Femur (tissue), 1 donor: ENCODE measurements around the gene CADM1.

Experiments
- DNase-seq: peaks from one replicate; pipeline ENCODE4 v3.0.0-alpha.2; 2017

CADM1 gene

DNA sequence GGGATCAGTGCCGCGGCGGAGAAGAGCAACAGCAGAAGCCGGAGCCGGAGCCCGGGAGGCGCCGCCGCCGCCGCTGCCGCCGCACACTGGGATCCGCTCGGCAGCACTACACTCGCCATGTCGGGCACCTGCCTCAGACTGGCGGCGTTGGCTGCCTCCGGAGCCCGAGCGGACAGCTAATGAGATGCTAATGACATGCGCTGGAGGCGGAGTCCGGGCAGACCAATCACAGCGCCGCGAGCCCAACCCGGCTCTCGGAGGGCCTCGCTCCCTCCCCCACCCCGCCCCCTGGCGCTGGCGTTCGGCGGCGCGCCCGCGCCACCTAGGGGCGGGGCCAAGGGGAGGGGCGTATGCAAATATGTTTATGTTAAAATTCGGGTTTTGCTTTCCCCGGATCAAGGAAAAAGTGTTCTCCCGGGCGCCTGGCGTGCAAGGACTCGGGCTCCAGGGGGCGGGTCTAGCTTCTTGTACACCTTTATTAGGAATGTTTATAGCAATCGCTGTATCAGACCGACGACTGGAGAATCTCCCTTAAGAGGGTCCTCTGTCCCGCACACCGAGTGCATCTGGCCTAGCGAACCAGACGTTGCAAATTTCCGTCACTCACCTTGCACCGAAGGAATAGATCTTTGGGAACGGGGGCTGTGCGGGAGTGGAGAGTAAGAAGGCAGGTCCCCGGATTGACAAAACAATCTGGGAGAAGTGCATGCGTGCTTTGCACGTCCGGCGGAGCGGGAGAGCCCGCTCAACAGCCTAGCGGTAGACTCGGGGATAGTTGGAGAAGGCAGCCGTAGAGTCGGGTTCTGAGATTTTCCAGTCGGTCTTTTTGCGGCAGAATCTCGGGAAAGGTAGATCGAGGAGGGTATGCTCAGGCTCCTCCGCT is at the start of gene CADM1:
Gene CADM1, minus strand, starts transcription at position 140 of the 883 bp plus-strand sequence.
- peak; percentile 97 for DNase-seq

- no peak for DNase-seq
Measured at GRCh38 chr11:115552773-115553438, 48.7 kb upstream of the CADM1 start.

DNA sequence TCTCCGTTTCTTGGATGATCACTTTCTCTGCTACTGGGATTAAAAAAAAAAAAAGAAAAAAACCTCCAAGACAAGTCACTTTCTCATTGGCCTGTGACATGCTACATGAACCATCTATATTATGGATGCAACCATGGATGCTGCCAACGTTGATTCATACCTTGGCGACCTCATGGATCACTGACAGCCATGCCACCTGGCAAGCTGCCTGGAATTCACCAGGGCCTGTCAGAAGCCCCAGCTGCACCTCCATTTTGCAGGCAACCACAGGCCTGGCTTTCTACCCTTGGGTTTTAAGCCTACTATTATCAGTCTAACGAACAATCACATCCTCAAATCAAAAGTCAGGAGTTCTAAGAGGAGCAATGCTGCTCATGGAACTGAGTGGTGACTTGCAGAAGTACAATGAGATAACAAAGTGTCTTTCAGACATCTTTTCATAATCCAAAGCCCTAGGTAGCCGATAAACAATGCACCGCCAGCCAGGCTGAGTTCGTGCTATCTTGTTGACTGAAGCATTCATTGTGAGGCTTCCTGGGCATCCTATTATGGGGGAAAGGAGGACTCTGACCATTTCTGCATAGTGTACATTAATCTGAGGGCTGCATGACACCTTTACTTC is 48.0 kb upstream of the CADM1 start:
- no peak for DNase-seq

DNA sequence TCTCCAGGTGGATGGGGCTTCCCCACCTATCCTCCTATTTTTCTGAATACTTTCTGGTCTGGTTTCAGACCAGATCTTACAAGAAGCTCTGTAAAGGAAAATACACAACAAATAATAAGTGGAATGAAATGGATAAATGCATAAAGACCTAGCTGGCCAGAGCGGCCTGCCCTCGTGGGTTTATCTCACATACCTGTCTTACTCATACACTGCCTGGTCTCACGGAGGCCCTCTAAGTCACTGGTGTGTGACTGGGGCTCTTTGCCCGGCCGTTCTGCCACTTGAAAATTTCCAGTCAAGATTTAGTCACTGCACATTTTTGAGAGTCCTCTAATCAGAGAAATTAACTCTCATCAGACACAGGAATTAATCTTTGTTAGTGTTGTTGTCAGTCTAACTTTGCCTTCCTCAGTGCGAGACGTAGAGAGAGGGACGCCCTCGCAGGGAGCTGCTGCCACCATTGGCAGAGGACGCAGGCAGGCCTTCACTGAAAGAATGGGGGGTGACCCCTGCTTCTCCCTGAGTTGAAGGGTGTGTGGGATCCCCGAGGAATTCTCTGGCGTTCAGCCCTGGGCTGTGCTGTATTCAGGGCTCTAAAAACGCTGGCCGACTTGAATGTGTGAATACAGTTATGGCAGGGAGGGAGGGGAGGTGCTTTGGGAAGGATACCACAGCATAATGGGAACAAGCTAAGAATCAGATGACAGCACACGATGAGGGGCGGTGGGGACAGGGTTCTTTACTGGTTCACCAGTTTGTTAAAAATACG is 46.3 kb upstream of the CADM1 start:
- DNase-seq: no peak

DNA sequence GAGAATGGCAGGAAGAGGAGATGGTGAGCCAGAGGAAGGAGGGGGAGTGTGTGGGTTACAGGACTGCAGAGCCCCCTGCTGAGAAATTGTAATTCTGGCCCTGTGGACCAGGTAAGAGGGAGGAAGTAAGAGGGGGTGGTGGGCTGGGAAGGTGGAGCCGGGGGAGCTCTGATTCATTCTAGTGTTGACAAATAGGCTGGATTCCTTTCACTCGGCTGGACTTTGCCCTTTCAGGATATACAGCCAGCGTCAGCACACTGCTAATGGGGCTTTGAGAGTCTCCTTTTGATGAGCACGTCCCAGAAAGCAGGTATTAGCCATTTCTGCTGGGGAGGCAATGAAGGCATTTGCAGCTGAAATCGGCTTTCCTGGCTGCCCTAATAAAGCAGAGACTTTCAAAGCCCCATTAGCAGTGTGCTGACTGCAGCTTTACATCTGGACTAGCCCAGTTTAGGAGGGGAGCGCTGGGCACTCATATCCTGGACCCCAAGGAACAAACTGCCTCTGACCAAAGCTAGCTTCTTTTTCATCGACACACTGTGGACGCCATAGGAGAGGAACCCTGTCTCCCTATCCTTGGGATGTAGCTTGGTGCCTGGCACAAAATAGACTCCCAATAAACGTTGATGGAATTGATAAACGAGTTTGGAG is 44.8 kb upstream of the CADM1 start:
- no peak for DNase-seq

DNA sequence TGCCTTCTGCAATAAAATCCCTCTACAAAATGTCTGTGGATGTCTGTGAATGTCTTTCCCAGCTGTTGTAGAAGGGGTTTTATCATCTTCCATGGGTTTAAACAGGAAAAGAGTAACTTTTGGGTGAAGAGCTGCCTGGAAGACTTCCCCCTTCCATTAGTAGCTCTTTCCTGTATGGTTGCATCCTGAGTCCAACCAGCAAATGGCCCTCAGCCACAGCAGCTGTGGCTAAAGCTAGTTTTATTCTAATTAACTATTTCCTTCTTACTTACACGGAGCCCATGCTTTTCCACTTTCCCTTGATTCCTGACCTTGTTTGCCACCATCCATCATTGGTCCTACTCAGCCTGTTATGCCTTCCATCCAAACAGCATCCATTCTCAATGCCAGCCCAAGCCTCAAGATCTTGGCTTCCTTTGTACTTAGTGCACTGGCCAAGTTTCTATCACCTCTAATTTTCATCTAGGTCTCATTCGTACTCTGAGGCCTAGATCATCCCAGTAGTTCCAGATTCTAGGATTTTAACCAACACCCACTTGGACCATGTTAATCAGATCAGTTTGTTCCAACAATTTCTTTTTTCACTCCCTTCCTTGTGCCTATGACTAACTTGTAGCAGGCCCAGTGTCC is 41.5 kb upstream of the CADM1 start:
- peak; percentile 39 for DNase-seq

- no peak for DNase-seq
Measured at GRCh38 chr11:115544422-115544948, 40.3 kb upstream of the CADM1 start.

DNA sequence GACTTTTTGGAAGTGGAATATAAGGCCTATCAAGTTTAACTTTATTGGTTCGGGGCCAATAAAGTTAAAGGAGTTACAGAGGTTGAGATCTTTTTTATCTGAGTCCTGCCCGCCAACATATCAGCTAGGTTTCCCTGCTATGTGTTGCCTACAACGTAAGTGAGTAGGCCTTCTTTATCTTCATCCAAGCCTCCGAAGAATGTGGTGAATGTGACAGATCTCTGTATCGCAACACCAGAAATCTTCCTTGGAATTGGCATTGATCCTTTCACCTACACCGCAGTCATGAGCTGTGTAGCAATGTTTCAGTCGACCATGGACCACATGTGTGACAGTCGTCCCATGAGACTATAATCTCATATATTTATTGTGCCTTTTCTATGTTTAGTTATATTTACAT is 37.3 kb upstream of the CADM1 start:
- DNase-seq: no peak

DNA sequence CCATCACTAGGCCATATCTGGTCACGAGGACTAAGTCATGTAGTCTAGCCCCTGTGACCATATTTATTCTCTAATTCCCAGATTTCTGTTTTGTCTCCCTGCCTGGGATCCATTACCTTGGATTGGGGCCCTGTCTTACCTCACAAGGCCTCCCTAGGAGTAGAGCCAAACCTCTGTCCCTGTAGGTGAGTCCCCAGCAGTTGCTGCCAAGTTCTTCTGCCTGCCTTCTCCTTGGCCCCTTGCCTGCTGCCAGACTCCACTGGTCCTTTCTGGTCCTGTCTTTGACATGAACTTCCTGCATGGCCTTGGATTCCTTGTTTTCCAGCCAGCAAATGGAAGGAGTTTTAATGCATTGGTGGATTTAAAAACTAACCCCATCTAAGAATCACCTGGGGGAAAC is 35.6 kb upstream of the CADM1 start:
- no peak for DNase-seq

DNA sequence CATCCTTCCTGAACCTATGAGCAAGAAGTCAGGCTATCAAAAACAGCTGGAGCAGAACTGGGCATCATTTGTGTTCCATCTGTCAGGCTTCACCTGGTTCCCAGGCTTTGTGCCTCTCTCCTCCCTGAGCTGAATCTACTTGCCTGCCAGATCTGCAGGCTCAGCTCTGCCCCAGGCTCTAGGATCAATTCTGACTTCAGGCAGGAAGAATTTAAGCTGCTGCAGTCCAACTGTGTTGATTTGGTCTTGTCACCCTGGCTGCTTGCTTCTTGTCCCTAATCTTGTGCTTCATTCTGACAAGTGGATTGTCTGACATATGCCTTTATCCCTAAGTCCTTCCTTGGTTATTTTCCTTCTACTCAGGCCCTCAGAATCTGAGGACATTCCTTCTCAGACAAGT is 31.6 kb upstream of the CADM1 start:
- DNase-seq: no peak

DNA sequence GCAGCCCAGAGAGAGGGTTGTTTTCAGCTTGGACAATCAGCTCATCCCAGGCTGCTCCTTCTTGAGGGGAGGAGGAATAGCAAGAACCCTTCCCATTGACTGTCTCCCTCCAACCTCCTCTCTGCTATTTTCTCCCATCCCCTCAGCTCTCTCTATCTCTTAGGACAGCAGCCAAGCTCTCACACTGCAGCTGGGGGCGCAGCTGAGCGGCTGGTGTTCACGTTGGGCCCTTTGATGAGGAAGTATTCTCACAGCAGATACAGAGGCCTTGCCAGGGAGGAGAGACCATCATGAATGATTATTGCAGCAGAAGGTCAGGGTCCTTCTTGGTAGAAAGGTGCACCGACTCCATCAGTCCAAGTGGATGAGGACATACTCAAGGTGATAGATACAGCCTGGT is 26.5 kb upstream of the CADM1 start:
- no peak for DNase-seq

GRCh38 chr11:115528225-115528624 is 24.0 kb upstream of the CADM1 start:
- DNase-seq: no peak

DNA sequence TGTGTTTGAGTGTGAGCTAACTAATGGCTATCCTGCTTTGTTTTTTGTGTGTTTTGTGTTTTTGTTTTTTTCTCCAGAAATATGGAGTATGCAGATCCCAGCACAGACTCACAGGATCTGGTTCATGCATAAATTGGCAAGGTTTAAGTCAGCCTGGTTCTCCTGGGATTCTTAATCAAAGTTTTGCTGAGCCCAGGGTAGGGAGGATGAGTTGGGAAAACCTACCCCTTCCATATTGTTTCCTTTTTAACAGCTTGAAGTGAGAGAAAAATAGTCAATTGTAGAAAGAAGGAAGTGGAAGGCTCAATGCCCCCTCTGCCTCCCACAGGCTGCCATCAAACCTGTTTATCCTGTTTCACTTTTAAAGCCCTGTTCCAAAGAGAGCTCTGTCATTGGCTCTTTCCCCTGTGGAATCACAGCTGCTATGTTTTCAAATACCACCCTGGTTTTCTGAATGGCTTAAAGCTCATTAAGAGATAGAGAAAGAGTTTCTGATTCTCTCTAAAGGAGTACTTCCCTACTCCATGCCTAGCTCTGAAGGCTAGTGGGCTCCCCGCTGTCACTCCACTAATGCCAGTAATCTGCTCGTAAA is 23.4 kb upstream of the CADM1 start:
- no peak for DNase-seq

- no peak for DNase-seq
Measured at GRCh38 chr11:115525531-115526006, 21.4 kb upstream of the CADM1 start.

DNA sequence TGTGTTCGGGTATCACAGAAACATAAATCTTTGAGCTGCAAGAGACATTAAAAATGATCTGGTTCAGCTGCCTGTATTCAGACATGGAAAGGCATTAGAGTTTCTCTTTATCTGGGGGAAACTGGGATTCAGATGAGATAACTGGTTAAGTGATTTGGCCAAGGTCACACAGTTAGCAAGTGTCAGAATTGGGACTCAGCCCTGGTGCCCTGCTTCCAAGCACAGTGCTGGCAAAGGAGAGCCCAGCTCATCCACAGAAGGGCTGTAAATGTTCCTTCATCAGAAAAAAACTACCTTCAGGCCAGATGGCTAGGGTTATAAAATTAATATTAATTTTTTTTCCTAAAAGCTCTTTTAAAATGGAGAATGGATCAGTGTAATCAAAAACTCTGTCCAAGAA is 20.4 kb upstream of the CADM1 start:
- DNase-seq: no peak

GRCh38 chr11:115523727-115524399 is 19.6 kb upstream of the CADM1 start:
- DNase-seq: no peak

DNA sequence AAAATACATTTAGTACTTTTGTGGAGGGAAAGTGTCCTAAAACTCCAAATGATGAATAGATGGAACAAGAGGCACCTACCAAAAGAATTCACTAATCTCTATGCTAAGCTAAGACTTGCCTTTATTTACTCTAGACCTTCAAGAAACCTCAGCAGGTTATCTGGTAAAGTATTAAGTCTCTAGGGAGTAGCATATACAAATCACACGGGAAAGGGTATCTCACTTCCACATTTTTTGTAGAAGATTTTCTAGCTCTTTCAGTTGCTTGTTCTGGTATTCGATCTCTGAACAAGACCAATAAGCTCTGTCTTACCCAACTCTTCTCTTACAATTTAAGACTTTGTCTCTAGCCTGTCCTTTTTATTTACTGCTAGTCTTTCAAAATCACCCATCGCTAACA is 18.1 kb upstream of the CADM1 start:
- no peak for DNase-seq

DNA sequence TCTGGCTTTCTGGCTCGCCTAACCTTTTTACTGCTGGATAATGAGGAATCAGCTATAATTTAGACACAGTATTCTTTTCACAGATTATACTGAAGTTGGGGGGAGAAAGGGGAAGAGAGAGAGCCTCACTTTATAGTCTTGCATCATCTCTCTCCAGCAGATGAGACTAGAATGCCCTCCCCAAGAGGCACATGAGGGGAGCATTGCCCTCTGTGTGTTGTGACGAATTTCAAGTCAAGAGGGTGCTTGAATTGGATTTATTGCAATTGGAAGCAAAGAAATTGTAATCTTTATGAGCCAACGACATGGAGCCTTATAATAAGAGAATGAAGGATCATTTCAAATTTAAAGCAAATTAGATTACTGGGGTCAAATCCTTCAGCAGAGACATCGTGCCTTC is 17.6 kb upstream of the CADM1 start:
- DNase-seq: no peak

- DNase-seq: no peak
Measured at GRCh38 chr11:115518983-115519628, 14.9 kb upstream of the CADM1 start.
